T-helper 1 cell treated with Interleukin-12 subunit alpha and Interleukin-12 subunit beta and Interleukin-4 antibody, amounts not matched to agents 30 μg/mL and 1 μg/mL, for 36 hours (primary cell): ENCODE measurements around the gene SDK1.

ENCODE experiments used
- H3K27ac Mint-ChIP-seq: one replicate; pipeline ENCODE4 v1.8.0; 2021; ENCODE audit warnings: mild to moderate bottlenecking, mixed read lengths
- H3K27me3 Mint-ChIP-seq: one replicate; pipeline ENCODE4 v1.8.0; 2021; ENCODE audit warnings: low read depth, mixed read lengths
- H3K36me3 Mint-ChIP-seq: one replicate; pipeline ENCODE4 v1.8.0; 2021; ENCODE audit warnings: low read depth, mixed read lengths
- H3K4me1 Mint-ChIP-seq: one replicate; pipeline ENCODE4 v1.8.0; 2021; ENCODE audit warnings: low read depth, mixed read lengths
- H3K4me3 Mint-ChIP-seq: one replicate; pipeline ENCODE4 v1.8.0; 2021; ENCODE audit warnings: mild to moderate bottlenecking, moderate library complexity, mixed read lengths
- H3K9me3 Mint-ChIP-seq: one replicate; pipeline ENCODE4 v1.8.0; 2021; ENCODE audit warnings: mixed read lengths

SDK1 gene

DNA sequence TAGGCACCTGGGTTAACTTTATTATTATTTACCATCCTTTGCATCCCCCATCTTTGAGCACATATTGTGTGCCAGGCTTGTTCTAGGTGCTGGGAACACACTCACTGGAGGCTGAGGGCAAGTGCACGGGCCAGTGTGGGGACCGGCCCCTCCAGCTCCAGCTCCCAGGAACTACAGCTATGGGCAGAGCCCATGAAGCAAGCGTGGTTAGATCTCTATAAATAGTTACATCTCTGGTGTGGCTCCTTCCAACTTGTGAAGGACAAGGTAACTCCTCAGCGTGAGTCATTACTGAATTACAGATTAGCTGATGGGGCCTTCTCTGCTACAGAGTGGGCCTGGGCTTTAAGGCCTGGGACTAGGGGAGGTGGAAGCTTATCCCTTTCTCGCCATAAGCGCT, 583.5 kb downstream of the SDK1 start:
- no peaks in the 10 kb centered on the region for H3K27me3 Mint-ChIP-seq

DNA sequence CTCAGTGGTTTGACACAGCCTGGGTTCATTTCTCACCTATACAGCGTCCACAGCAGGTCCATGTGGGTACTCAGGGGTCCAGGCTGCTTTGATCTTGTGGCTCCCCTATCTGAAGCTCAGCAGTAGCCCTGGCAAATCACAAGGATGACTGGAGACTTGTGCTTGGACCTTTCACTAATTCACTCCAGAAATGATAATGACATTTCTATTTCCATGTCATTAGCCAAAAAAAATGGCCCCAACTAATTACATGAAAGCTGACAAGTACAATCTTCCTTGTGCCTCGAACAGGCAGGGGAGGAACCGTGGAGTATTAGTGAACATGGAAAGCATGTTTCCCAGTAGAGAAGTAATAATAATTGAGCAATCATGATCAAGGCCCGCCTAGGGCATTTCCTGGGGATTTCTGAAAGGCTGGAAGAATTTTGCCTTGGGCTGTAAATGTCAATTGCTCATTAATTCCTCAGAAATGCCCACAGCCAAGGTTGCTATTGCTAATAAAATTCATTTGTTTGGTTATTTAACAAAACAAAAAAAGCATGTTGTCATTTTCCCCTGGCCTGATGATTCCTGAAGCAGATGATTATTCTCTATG, 586.1 kb downstream of the SDK1 start:
- Mint-ChIP-seq H3K27me3 (no peaks in the 10 kb centered on the region), H3K36me3 (no peaks in the 10 kb centered on the region), H3K4me1 (no peaks in the 10 kb centered on the region), H3K9me3 (no peaks in the 10 kb centered on the region), H3K27ac (no peak overlapping the region), H3K4me3 (no peak overlapping the region)

More for the DNA sequence above, 583.5 kb downstream of the SDK1 start:
- Mint-ChIP-seq H3K4me1 (no peaks in the 10 kb centered on the region), H3K4me3 (no peak overlapping the region), H3K9me3 (no peaks in the 10 kb centered on the region), H3K36me3 (no peaks in the 10 kb centered on the region), H3K27ac (no peak overlapping the region)

DNA sequence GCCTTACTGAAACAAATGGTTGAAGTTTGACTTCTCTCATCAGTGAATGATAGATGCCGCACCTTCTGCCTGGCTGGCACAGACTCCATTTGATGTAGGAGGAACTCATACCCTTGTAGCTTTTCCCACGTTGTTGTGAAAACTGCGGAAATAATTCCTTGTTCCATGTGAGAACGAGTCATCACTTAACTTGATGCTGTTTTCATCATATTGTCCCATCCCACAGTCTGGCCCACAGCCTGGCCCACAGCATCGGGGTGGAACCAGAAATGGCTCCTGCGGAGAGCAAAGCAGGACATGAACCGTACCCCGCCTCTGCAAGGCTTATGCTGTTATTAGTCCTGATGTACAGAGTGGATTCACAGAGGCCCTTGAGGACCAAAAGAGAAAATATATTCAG, 587.0 kb downstream of the SDK1 start:
- H3K4me3 Mint-ChIP-seq, result no peak overlapping the region
- H3K27ac Mint-ChIP-seq, result no peak overlapping the region
- no peaks in the 10 kb centered on the region for H3K27me3 Mint-ChIP-seq
- no peaks in the 10 kb centered on the region for H3K9me3 Mint-ChIP-seq
- no peaks in the 10 kb centered on the region for H3K36me3 Mint-ChIP-seq
- H3K4me1 Mint-ChIP-seq, result no peaks in the 10 kb centered on the region

DNA sequence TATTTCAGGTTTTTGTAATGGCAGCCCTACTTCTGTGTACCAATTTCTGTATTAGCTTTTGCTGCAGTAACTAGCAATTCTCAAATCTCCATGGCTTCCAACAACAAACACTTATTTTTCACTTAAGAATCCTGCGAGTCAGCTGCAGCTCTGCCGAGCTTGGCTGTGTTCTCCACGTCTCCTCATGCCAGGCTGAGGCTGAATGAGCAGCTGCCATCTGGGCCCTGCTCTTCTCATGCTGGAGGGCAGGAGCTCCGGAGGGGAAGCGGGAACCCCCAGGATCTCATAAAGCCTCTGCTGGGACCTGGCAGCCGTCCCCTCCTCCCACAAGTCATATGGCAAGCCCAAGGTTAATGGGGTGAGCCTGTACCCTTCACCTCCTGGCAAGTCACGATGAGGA, 591.1 kb downstream of the SDK1 start:
- Mint-ChIP-seq H3K9me3 (no peaks in the 10 kb centered on the region), H3K27me3 (peaks cover 5% of the 10 kb centered on the region), H3K36me3 (no peaks in the 10 kb centered on the region), H3K4me1 (no peaks in the 10 kb centered on the region), H3K4me3 (no peak overlapping the region), H3K27ac (no peak overlapping the region)

DNA sequence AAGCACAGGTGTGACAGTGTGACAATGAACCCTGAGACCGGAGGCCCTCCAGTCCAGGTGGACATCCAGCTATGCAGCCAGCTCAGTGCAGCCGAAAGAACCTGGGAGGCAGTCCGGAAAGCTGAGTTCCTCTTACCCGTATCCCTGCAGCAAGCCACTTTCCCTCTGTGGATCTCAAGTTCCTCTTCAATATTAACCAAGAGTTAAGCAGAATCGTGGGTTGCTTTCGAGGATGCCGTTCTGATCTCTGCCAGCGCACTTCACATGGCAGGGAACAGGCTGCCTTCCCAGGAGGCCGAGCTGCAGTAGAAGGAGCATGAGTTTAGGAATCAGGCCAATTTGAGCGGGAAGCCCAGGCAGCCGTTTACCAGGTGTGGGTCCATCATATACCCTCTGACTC, 591.6 kb downstream of the SDK1 start:
- Mint-ChIP-seq H3K36me3 (no peaks in the 10 kb centered on the region), H3K27ac (no peak overlapping the region), H3K4me1 (peaks cover 2% of the 10 kb centered on the region), H3K9me3 (no peaks in the 10 kb centered on the region), H3K27me3 (peaks cover 5% of the 10 kb centered on the region), H3K4me3 (no peak overlapping the region)

DNA sequence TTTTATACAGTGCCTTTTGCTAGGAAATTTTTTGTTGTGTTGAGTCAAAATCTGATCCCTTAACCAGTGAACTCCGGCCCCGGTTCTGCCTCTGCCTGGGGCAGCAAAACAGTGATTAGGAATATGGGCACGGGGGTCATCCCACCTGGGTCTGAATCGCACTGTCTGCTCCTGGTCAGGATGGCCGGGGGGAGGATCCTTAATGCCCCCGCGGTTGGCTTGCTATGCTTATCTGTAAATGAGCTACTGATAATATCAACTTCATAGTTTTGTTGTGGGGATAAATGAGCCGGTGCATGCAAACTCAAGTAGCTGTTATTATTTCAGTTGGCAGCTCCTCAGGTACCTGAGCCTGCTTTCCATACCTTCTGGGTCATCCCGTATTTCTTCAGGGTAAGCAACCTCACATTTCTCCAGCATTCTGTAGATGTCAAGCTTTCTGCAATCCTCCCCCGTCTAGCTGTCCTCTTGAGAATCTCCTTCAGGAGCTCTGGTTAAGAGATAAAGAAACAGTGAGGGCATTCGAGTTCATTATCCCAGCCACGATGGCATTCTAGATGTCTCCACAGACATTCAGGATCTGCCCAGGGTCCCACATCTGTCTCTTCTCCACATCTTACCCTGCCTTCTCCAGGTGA, 592.2 kb downstream of the SDK1 start:
- H3K27me3 Mint-ChIP-seq, result peaks cover 5% of the 10 kb centered on the region
- no peak overlapping the region for H3K27ac Mint-ChIP-seq
- no peaks in the 10 kb centered on the region for H3K9me3 Mint-ChIP-seq
- H3K36me3 Mint-ChIP-seq, result no peaks in the 10 kb centered on the region
- no peak overlapping the region for H3K4me3 Mint-ChIP-seq
- H3K4me1 Mint-ChIP-seq, result peaks cover 2% of the 10 kb centered on the region

DNA sequence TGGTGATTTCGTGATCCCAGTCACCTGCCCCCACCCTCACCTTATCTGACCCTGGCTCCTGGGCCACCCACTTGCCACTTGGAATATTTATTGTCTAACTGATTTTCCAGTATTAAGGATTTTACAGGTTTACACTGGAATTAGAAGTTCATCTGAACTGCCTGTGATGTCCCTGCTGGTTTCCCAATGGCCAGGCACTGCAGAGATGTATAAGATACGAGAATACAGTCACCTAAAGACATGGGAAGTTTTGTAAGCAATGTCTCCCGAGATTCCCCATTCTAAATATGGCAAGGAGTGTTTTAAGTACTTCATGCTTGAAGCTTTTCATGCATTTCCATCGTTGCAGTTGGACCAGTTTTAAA, 592.7 kb downstream of the SDK1 start:
- Mint-ChIP-seq H3K27me3 (peaks cover 5% of the 10 kb centered on the region), H3K27ac (no peak overlapping the region), H3K36me3 (no peaks in the 10 kb centered on the region), H3K4me3 (no peak overlapping the region), H3K4me1 (peaks cover 2% of the 10 kb centered on the region), H3K9me3 (no peaks in the 10 kb centered on the region)

DNA sequence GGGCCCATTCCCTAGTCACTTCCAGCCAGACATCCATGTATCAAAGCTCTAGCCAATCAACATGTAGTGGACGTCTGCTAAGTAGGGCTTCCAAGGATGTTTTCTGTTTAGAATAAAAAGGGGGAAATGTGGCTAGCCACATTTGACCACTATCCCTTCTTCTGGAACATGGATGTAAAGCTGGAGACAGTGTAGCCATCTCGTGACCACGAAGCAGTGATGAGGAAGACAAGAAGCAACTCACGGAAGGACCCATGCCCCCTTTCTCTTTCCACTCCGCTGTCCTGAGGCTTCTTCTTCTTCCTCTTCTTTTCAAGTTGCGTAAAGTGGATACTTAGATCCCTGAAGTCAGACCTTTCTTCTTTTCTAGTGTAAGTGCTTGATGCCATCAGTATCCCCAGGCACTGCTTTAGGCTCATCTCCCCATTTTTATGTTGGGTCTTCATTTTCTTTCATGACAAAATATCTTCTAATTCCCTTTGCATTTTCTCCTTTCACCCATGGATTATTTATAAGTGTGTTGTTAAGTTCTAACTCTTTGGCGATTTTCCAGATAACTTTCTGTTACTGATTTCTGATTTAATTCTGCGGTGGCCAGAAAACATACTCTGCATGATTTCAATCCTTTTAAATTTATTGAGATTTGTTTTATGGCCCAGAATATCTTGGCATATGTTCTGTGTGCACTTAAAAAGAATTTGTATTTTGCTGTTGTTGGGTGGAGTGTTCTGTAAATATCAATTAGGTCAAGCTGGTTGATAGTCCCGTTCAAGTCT, 594.5 kb downstream of the SDK1 start:
- H3K27me3 Mint-ChIP-seq, result peaks cover 8% of the 10 kb centered on the region
- no peak overlapping the region for H3K4me3 Mint-ChIP-seq
- H3K9me3 Mint-ChIP-seq, result no peaks in the 10 kb centered on the region
- H3K36me3 Mint-ChIP-seq, result no peaks in the 10 kb centered on the region
- H3K27ac Mint-ChIP-seq, result no peak overlapping the region
- H3K4me1 Mint-ChIP-seq, result peaks cover 2% of the 10 kb centered on the region

DNA sequence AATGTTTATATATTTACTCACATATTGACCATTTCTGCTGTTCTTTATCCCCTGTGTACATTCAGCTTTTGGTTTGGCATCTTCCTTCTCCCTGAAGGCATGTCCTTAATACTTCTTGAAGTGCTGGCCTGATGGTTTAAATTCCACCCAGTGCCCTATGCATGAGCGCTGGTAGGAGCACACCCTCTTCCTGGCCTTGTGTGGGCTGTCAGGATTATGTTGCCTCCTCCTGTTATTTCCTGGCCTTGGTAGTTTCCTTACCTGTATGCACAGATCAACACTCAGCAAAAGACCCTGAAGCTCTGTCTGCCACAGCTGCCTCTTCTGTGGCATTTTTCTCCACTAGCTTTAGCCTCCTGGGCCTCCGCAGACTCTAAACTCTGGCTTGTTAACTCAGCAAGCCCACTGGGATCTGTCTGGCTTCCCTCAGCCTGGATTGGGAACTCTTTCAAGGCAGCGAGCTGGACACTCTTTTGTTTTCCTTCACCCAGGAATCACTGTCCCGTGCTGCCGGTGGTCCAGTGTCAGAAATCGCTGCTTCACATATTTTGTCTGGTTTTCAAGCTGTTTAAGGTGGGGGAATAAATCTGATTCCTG, 595.2 kb downstream of the SDK1 start:
- H3K4me3 Mint-ChIP-seq, result no peak overlapping the region
- peaks cover 2% of the 10 kb centered on the region for H3K4me1 Mint-ChIP-seq
- peak overlapping the region; percentile 23 for H3K27ac Mint-ChIP-seq
- peaks cover 11% of the 10 kb centered on the region for H3K27me3 Mint-ChIP-seq
- no peaks in the 10 kb centered on the region for H3K9me3 Mint-ChIP-seq
- no peaks in the 10 kb centered on the region for H3K36me3 Mint-ChIP-seq

DNA sequence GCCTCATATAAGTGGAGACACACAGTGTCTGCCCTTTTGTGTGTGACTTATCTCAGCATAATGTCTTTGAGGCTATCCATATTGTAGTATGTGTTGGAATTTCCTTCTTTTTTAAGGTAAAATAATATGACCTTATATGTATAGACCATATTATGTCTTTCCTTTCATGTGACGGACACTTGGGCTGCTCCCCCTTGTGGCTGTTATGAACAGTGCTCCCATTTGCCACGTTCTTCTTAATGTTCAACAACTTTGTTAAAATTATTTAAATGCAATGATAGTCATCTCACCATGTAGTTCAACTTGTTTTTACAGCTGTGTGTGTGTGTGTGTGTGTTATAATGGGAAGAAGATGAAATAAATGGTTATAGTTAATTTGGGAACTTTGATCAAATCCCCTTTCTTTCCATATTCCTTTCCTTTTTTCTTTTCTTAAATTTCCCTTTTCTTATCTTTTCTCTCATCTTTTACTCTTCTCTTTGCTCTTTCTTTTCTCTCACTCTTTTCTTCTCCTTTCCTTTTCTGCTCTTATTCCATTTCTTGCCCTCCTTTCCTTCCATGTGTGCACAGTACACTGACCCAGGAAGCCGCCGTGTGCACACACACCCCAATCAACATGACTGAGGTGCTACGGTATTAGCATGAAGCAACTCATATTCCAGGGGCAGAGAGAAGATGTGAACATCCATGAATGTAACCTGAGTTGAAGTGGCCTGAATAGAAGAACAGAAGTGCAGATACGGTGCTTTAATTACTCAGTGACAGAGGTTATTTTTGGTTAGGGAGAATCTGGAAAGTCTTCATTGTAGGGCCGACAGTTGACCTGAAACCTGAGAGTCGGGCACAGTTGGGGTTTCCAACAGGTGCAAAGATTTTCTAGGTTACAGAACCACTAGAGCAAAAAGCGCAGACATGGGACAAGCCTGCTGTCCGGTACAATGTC, 596.6 kb downstream of the SDK1 start:
- Mint-ChIP-seq H3K4me3 (no peak overlapping the region), H3K27me3 (peaks cover 11% of the 10 kb centered on the region), H3K4me1 (peaks cover 2% of the 10 kb centered on the region), H3K36me3 (no peaks in the 10 kb centered on the region), H3K9me3 (no peaks in the 10 kb centered on the region), H3K27ac (no peak overlapping the region)

DNA sequence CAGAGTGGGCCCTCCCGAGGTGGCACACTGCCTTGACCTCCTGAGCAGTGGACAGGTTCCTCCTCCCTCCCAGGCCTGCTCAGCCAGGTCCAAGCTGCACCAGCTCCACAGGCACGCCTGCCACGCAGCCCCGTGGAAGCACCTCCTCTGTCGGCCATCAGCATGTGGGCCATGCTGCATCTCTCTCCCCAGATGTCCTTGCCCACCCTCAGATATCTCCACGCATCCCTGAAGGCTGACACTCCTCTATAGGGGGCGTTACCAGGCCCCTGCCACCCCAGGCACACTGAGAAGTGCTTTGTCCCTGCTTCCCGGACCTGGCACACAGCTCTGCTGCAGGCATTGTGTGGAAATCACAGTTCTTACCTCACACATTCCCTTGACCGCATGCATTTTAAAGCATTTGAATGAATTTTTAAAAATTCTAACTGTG, 598.5 kb downstream of the SDK1 start:
- Mint-ChIP-seq H3K27me3 (peaks cover 6% of the 10 kb centered on the region), H3K36me3 (no peaks in the 10 kb centered on the region), H3K9me3 (no peaks in the 10 kb centered on the region), H3K4me1 (peaks cover 2% of the 10 kb centered on the region), H3K27ac (no peak overlapping the region), H3K4me3 (no peak overlapping the region)

DNA sequence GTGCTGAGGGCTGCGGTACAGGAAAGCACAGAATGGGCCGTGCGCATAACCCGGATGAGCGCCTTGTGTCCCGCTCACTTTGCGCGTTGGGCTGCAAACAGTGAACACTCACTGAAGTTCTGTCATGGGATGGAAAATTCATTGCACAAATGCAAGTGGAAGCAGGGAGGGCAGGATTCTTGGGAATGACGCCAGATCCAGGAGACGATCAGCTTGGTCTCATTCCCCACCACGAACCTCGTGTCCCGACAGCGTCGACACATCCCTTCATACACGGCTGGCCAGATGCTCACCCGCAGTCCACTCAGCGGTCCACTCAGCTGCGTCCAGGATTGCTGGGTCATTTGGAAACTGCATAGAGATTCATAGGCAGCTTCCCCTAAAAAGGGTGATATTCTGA, 607.1 kb downstream of the SDK1 start:
- Mint-ChIP-seq H3K27ac (no peak overlapping the region), H3K4me3 (no peak overlapping the region), H3K9me3 (no peaks in the 10 kb centered on the region), H3K27me3 (no peaks in the 10 kb centered on the region), H3K4me1 (no peaks in the 10 kb centered on the region), H3K36me3 (no peaks in the 10 kb centered on the region)

DNA sequence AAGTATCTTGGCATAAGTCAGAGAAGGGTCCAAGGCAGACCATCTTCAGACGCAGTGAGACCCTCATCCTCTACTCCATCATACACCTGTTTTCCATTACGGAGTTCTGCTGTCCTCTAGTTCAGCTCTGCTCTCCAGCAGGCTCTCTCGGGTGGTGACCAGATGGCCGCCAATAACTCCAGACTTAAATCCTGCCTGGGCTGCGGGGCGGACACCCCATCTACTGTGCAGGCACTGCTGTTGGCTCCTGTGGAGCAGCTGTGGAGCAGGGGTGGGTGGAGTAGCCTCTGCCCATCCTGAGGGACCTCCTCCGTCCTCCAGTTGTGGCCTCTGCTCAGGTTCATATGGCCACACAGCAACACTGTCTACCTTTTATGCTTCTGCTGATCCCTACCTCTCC, 608.1 kb downstream of the SDK1 start:
- no peaks in the 10 kb centered on the region for H3K27me3 Mint-ChIP-seq
- H3K27ac Mint-ChIP-seq, result no peak overlapping the region
- no peaks in the 10 kb centered on the region for H3K36me3 Mint-ChIP-seq
- H3K9me3 Mint-ChIP-seq, result no peaks in the 10 kb centered on the region
- H3K4me1 Mint-ChIP-seq, result no peaks in the 10 kb centered on the region
- no peak overlapping the region for H3K4me3 Mint-ChIP-seq

DNA sequence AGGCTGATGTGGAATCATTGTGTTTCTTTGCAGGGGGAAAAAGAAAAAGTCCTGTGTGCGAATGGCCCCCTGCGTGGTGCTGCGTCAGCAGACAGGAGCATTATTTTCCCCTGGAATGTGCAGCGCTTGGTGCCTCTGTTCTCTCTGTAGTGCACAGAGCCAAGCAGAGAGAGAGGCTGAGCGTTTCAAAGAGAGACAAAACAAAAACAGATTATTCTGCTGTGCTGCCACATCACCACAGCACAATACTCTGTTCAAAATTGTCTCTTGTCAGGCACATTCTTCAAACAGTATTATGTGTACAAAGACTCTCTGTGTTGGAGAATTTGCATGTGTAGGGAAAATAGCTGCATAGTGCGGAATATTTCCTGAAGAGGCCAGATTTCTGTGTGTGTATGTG, 609.0 kb downstream of the SDK1 start:
- H3K27me3 Mint-ChIP-seq, result no peaks in the 10 kb centered on the region
- no peak overlapping the region for H3K27ac Mint-ChIP-seq
- H3K4me1 Mint-ChIP-seq, result no peaks in the 10 kb centered on the region
- H3K36me3 Mint-ChIP-seq, result no peaks in the 10 kb centered on the region
- no peaks in the 10 kb centered on the region for H3K9me3 Mint-ChIP-seq
- H3K4me3 Mint-ChIP-seq, result no peak overlapping the region
